Stimulated activated naive CD8-positive, alpha-beta T cell treated with anti-CD3 and anti-CD28 coated beads, Interleukin-15, amount 100 ng/mL, for 72 hours (primary cell): ENCODE data around the gene GABRG1.

Experiments used
- ATAC-seq: fragments of 150-1000 bp; cut with Tn5 transposase; 2 replicates; pipeline ENCODE4 v1.10.0; 2021; ENCODE audit warnings: mild to moderate bottlenecking, moderate library complexity
- DNase-seq, 2 donors: peaks; one replicate each; pipeline ENCODE4 v3.0.0; 2021 to 2022
- H3K27ac Mint-ChIP-seq, 2 donors: one replicate each; pipeline ENCODE4 v1.8.0; 2022; ENCODE audit warnings: mild to moderate bottlenecking in 2 of 2, mixed read lengths in 2 of 2, moderate library complexity in 2 of 2
- H3K27me3 Mint-ChIP-seq: one replicate; pipeline ENCODE4 v1.8.0; 2022; ENCODE audit warnings: mixed read lengths
- H3K4me1 Mint-ChIP-seq: one replicate; pipeline ENCODE4 v1.8.0; 2022; ENCODE audit warnings: mild to moderate bottlenecking, mixed read lengths
- H3K4me3 Mint-ChIP-seq, 2 donors: one replicate each; pipeline ENCODE4 v1.8.0; 2022; ENCODE audit warnings: mild to moderate bottlenecking in 2 of 2, mixed read lengths in 2 of 2, moderate library complexity in 1 of 2
- H3K9me3 Mint-ChIP-seq, 2 donors: one replicate each; pipeline ENCODE4 v1.8.0; 2022; ENCODE audit warnings: mixed read lengths in 2 of 2

The GABRG1 gene

DNA sequence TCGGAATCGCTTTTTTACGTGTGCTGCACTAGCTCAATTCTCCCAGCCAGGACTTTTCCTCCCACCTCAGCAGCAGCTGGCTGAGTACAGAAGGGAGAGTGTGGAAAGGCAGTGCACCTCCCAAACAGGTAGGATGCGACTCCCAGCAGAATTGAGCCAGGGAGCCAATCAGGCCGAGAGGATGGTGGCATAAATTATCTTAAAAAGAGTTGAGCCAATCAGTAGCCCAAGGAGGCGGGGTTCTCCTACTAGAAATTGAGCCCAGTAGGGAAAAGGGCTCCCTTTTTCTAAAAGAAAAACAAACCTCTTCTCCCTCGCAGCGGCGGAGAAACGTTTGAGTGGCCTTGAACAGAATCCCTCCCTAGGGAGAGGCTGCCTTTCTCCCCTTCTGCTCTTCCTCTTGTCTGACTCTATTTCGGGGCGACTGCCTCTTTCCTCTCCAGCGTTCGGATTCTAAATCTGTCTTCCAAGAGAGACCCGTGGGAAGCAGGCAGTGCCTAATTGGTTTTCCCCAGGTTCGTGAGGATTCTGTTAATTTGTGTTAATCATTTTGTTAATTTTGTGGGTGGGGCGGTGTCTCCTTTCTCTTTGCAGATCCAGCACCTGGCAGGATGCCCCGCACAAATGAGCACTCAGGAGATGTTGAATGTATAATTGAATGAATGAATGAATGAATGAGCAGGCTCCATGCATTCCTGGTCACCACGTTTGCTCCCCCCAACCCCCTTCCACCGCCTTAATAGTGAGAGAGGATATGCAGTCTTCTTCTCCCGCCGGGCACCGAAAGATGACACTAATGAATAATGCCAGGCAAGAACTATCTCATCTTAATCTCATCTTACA, at the start of gene GABRG1:
Gene GABRG1 (minus strand): TSS at position 142 of the 843 bp plus-strand sequence. CDS start 141 bp downstream, at position 1.
- no peak for DNase-seq
- H3K27me3 Mint-ChIP-seq: no peaks in the 10 kb centered on the region
- H3K9me3 Mint-ChIP-seq: peaks cover 9 to 22% of the 10 kb centered on the region in 2 donors
- H3K4me3 Mint-ChIP-seq: no peak within 1 kb of the TSS
- ATAC-seq: no peak
- no peaks in the 10 kb centered on the region for H3K4me1 Mint-ChIP-seq
- H3K27ac Mint-ChIP-seq: no peak within 1 kb of the TSS

DNA sequence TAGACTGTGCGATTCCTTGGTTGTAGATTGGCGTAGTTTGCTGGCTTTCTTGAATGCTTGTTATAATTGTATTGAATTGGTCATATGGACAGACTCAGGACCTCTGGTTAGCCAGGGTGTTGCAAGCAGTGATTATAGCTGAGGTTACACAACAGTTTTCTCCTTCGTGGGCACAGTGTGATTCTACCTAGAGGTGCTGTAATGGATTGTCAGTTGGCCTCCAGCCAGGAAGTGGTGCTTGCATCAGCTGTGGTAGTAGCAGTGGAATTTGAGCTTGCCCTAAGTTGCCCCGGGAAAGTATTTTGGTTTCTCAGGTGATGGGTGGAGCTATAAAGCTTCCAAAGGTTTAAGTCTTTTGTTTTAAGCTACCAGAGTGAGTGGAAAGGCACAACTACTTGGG, 23.1 kb upstream of the GABRG1 start:
- Mint-ChIP-seq H3K4me1 (no peaks in the 10 kb centered on the region), H3K4me3 (no peak overlapping the region), H3K27ac (no peak overlapping the region), H3K9me3 (peaks cover 10 to 11% of the 10 kb centered on the region in 2 donors), H3K27me3 (no peaks in the 10 kb centered on the region)
- ATAC-seq (no peak), DNase-seq (no peak)

DNA sequence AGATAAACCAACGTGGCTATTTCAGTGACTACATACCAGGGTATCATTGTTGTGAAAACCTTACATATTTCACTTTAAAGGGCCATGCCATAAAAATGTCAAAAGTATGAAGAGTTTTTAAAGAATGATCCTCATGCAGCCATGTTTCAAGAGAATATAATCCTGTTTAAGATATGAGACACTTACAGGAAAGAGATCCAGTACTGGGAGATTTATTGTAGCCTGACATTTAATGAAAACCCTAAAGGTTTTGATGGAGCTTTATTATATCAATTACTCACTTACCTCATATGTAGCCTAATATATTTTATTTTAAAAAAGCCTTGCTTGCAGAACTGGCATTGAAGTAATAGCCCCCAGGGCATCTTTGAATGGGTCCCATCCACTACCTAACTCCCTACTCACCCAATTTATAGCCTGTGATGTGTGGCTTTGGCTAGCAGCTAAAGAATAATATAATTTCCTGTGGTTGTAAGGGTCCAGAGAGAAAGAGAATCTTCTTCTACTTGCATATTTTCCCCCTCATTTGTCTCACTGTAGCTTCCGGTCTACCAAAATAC, 7.7 kb upstream of the GABRG1 start:
- DNase-seq (no peak), ATAC-seq (no peak)
- no peak overlapping the region for H3K27ac Mint-ChIP-seq
- no peaks in the 10 kb centered on the region for H3K27me3 Mint-ChIP-seq
- no peak overlapping the region for H3K4me3 Mint-ChIP-seq
- H3K4me1 Mint-ChIP-seq: no peaks in the 10 kb centered on the region
- H3K9me3 Mint-ChIP-seq: peaks cover 9 to 10% of the 10 kb centered on the region in 2 donors

DNA sequence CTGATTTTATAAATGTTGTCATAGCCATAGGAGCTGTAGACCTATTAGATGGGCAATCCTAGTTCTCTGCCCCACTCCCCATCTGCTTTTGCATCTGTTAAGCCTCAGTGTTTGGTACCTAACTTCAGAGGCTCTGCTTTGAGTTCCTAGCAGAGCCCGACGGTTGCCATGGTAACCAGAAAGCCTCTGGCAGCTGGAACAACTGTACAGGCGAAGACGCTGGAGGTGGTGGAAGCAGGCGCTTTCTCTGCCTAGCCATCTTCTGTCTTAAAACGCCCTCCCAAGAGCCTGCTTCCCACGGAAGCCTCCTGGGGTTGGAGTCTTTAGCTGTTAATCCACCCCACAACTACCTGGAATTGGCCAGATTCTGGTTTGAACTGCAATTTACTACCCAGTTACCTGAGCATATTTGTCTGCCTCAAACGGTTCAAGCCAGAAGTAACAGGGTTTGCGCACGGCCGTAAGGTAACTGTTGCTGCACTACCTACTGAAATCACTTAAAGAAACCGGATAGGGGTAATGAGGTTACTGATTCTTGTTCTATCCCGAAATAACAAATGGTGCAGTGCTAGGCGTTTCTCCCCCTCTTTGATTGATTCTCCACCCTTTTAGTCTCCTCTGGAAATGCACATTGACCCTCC, 1.0 kb upstream of the GABRG1 start:
- peaks cover 10 to 24% of the 10 kb centered on the region in 2 donors for H3K9me3 Mint-ChIP-seq

DNA sequence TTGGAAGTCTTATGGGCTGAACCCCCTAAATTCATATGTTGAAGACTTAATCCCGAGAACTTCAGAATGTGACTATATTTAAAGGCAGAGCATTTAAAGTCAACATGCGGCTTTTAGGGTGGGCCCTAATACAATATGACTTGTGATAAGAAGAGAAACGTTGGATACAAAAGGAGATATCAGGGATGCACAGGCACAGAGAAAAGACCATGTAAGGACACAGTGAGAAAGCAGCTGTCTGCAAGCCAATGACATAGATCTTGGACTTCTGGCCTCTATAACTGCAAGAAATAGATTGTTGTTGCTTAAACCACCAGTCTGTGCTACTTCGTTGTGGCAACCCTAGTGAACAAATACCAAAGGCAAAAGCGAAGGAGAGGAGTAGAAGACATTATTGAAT, 42.2 kb downstream of the GABRG1 start:
- H3K4me1 Mint-ChIP-seq: no peaks in the 10 kb centered on the region
- no peaks in the 10 kb centered on the region for H3K27me3 Mint-ChIP-seq
- H3K9me3 Mint-ChIP-seq: peaks cover 12 to 15% of the 10 kb centered on the region in 2 donors
- no peak overlapping the region for H3K4me3 Mint-ChIP-seq
- H3K27ac Mint-ChIP-seq: no peak overlapping the region
- DNase-seq (no peak), ATAC-seq (no peak)

More for the DNA sequence above, 1.0 kb upstream of the GABRG1 start:
- no peak overlapping the region for H3K27ac Mint-ChIP-seq
- DNase-seq: no peak
- H3K4me1 Mint-ChIP-seq: no peaks in the 10 kb centered on the region
- no peaks in the 10 kb centered on the region for H3K27me3 Mint-ChIP-seq
- H3K4me3 Mint-ChIP-seq: no peak overlapping the region
- ATAC-seq: no peak

GRCh38 chr4:46081248-46081647, 42.6 kb downstream of the GABRG1 start:
- Mint-ChIP-seq H3K4me3 (no peak overlapping the region), H3K27me3 (no peaks in the 10 kb centered on the region), H3K4me1 (no peaks in the 10 kb centered on the region), H3K27ac (no peak overlapping the region), H3K9me3 (peaks cover 12 to 15% of the 10 kb centered on the region in 2 donors)
- no peak for ATAC-seq
- DNase-seq: no peak

DNA sequence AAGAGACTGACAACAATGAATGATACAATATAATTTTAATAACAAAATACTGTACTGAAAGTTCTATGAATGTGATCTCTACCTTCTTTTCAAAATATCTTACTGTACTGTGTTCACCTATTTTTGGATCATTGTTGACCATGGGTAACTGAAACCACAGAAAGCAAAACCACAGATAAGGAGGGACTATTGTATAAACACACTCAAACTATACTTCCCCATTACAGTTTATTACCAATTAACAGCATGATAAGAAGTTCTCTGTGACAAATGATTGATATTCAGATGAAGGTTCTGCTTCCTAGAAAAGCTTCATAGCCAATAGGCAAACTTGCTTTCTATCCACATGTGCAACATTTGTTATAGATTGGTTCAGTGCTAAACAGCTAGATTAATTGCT, 50.1 kb downstream of the GABRG1 start:
- Mint-ChIP-seq H3K4me3 (no peak overlapping the region), H3K27me3 (no peaks in the 10 kb centered on the region), H3K27ac (no peak overlapping the region), H3K9me3 (peaks cover 5 to 14% of the 10 kb centered on the region in 2 donors), H3K4me1 (no peaks in the 10 kb centered on the region)
- no peak for ATAC-seq
- DNase-seq: no peak

DNA sequence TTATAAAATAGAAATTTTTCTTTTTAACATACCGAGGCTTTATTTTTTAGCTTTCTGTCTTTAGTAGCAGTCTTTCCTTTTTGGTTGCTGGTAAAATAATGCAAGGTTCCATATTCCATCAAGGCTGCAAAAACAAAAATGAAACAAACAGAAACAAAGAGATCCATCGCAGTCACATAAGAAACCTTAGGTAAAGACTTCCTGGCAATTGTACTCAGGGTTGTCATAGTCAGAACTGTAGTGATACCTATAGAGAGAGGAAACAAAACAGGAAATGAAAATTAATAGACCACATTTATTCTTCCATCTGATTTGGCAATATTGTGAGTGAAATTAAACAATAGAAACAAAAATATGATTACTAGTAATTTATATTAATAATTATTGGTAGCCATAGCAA, 72.5 kb downstream of the GABRG1 start:
- DNase-seq (no peak), ATAC-seq (no peak)
- H3K9me3 Mint-ChIP-seq: peaks cover 4 to 9% of the 10 kb centered on the region in 2 donors
- H3K27me3 Mint-ChIP-seq: no peaks in the 10 kb centered on the region
- no peak overlapping the region for H3K4me3 Mint-ChIP-seq
- H3K4me1 Mint-ChIP-seq: no peaks in the 10 kb centered on the region
- no peak overlapping the region for H3K27ac Mint-ChIP-seq

GRCh38 chr4:46032056-46032455, 91.8 kb downstream of the GABRG1 start:
- H3K27me3 Mint-ChIP-seq: no peaks in the 10 kb centered on the region
- no peak for DNase-seq
- H3K9me3 Mint-ChIP-seq: peaks cover 25 to 26% of the 10 kb centered on the region in 2 donors
- ATAC-seq: no peak
- no peaks in the 10 kb centered on the region for H3K4me1 Mint-ChIP-seq
- H3K4me3 Mint-ChIP-seq: no peak overlapping the region
- H3K27ac Mint-ChIP-seq: no peak overlapping the region

DNA sequence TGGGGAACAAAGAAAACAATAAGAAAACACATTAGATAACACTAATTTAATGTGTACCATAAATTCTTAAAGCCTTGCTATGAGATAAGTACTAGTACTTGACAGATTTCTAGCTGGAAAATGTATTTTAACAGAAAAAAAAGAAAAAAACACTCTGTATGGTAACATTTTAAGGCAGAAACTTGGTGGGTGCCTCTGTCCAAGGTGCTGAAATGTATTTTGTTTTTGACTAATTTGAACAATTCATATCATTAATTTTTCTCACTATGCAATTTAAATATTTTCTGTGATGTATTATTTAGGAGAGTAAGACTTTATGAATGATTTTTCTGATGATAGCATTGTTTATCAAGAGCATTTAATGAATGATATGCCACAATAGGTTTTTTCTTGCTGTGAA, 107.5 kb downstream of the GABRG1 start:
- Mint-ChIP-seq H3K4me3 (no peak overlapping the region), H3K9me3 (peaks cover 0 to 11% of the 10 kb centered on the region in 2 donors), H3K4me1 (no peaks in the 10 kb centered on the region), H3K27me3 (no peaks in the 10 kb centered on the region), H3K27ac (no peak overlapping the region)
- ATAC-seq (no peak), DNase-seq (no peak)

DNA sequence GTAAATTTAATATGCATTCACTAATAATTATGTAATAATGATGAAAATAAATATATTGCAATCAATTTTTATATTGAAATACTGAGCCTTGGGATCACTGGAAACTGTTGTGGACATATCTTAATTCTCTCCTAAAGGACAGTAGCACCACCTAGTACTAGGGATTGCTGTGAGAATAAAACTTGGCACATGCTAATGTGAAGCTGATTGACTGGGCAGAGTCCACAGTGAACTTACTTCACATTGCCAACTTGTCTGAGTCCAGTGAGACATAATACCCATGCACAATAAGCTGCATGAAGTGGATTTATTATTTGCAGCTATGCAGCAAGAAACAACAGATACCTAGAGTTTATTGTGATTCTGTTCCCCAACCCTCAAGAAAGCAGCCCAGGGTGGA, 131.1 kb downstream of the GABRG1 start:
- DNase-seq: no peak
- no peak overlapping the region for H3K4me3 Mint-ChIP-seq

GRCh38 chr4:45989775-45990174, 134.1 kb downstream of the GABRG1 start:
- DNase-seq (no peak), ATAC-seq (no peak)
- peaks cover 0 to 9% of the 10 kb centered on the region in 2 donors for H3K9me3 Mint-ChIP-seq
- no peaks in the 10 kb centered on the region for H3K27me3 Mint-ChIP-seq
- no peak overlapping the region for H3K4me3 Mint-ChIP-seq
- H3K4me1 Mint-ChIP-seq: no peaks in the 10 kb centered on the region
- no peak overlapping the region for H3K27ac Mint-ChIP-seq

More for the DNA sequence above, 131.1 kb downstream of the GABRG1 start:
- peaks cover 13 to 14% of the 10 kb centered on the region in 2 donors for H3K9me3 Mint-ChIP-seq
- no peaks in the 10 kb centered on the region for H3K27me3 Mint-ChIP-seq
- no peak for ATAC-seq
- no peak overlapping the region for H3K27ac Mint-ChIP-seq
- no peaks in the 10 kb centered on the region for H3K4me1 Mint-ChIP-seq

DNA sequence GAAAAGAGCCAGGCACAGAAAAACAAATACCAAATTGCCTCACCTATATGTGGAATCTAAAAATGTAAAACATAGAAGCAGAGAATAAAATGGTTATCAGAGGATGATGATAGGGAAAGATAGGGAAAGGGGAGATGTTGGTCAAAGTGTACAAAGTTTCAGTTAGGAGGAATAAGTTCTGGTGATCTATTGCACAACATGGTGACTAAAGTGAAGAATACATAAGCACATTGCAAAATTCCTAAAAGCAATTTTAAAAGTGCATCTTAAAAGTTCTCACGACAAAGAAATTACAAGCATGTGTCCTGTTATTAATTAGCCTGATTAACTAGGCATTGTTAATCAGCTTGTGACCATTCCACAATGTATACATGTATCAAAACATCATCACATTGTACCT, 136.0 kb downstream of the GABRG1 start:
- no peaks in the 10 kb centered on the region for H3K4me1 Mint-ChIP-seq
- H3K4me3 Mint-ChIP-seq: no peak overlapping the region
- DNase-seq: no peak
- no peak for ATAC-seq
- H3K9me3 Mint-ChIP-seq: peaks cover 0 to 9% of the 10 kb centered on the region in 2 donors
- H3K27me3 Mint-ChIP-seq: no peaks in the 10 kb centered on the region
- no peak overlapping the region for H3K27ac Mint-ChIP-seq
